GM18498 (cell line): ENCODE data around the gene CMYA5.
"Not testable (repeated sequence)": the region's sequence is repeated elsewhere in the genome, so short reads cannot be mapped to it uniquely, and the experiment has no call there.

ENCODE experiments used
- ATAC-seq: cut with Tn5 transposase; IDR thresholded peaks from one replicate; pipeline ENCODE4 v1.9.1; 2021; ENCODE audit warnings: mild to moderate bottlenecking, moderate library complexity; ENCODE audit not compliant: unreplicated experiment

The CMYA5 gene

DNA sequence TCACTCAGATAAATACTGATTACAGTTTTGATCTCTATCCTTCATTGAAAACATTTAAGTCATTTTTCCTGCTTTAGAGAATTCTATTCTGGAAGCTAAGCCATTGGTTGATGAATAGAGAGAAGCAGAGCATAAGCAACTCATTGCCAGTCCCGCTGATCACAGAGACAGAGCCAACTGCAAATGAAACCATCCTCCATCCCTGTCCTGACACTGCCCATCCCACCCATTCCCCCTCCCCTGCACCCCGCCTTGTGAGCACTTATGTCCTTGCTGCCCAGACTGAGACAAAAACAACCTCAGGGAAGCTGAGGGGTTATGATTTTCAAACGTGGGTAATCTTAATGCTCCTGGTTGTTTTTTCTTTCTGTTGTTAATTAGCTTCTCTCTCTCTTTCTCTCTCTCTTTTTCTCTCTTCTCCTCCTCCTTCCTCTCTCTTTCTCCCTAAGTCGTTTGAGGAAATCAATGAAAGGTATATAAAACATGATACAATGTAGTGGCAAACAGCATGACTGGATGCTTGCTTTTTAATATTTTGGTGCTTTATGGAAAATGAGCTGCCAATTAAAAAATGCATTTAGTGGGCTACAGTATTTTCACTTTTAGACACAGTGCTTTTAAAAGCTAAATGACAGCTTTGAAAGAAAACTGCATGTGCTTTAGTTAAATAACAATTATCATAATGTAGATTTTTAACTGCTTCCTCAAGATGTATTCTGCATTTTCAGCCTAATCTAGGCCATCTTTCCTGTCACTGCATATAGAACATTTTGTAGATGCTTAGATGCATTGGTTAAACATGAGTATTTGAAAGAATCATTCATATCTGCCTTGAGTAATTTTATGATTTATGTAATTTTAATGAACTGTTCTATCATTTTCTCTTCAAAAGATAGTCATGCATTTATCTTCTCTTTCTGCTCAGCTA is 57.3 kb downstream of the CMYA5 start:
- ATAC-seq, result no peak

DNA sequence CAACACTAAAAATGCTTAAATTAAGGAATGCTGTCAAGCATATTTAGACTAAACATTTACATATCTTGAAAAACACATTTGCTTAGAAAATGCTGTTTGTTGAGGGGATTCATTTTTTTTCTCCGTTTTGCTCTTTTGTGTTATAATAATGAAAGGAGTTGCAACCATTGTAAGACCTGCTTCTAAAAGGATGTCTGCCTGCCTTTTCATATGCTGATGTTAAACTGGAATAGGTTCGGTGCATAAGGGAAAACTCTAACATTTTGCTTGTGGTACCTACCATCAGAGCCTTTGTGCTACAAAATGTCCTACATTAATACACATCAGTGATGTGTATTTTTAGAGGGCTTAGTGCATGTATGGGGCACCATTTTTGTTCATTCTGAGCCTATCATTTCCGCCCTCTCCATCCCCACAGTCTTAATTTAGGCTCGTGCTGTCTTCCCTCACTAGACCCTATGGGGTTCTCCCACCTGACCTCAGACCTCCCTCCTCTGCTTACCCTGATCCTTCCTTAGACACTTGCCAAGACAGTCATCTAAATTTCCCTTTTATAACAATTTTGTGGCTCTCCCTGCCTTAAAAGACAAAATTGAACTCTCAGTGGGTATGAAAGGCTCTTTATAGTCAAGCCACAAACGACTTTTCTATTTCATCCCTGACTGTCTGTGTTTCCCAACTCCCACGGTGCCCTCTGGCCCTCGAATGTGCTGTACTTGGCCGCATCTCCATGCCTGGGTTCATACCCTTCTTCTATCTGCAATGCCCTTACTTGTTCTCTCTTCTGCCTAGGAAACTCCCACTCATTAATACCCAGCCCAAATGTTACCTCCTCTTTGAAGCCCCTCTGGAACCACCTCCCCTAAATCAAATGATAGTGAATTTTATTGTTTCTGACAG is 61.2 kb downstream of the CMYA5 start:
- no peak for ATAC-seq

DNA sequence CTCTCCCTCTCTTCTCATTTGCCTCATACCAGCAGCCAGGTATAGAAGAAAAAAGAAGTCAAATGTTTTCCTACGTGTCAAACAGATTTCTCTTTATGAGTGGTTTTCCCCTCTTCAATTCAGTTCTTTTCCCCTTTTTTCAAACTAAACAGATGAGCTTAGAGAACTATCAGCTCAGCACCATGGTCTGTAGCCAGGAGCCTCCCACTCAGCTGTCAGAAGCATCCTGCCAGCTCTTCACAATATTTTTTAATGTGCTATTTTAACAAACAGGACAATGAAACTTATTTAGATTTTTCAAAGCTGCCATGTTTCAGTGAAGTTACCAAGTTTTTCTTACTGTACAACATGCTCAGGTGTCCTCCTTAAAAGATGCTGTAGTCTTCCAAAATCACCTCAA is 63.5 kb downstream of the CMYA5 start:
- no peak for ATAC-seq

DNA sequence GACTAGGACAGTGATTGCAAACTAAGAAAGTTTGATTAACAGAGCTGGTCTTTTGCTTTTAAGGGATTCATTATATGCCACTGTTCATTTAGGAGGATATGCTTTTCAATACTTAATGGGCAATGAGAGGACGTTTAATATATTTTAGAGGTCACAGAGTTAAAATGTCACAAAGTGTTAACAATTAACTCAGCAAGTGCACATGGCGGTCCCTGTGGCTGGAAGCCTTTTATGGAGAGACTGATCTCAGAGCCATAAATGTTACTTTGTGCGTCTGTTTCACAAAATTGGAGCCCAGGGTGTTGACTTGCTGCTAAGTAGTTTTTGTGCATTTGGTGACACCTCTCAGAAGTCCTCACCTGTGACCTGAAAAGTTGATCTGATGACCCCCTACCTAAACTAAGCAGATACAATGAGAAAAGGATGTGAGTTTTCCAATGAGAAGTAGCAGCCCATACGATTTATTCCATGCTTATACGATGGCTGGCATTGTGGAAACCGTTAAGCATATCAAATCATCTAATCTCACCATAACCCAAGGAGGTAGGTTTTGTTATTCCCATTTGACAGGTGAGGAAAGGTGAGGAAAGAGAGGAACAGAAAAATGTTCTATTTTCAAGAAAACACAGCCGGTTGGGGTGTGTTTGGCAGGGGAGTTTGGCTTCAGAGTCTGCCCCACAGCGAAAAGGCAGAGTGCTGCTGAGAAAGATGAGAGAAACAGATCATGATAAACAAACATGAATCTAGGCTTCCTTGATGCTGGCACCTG is 64.4 kb downstream of the CMYA5 start:
- no peak for ATAC-seq

DNA sequence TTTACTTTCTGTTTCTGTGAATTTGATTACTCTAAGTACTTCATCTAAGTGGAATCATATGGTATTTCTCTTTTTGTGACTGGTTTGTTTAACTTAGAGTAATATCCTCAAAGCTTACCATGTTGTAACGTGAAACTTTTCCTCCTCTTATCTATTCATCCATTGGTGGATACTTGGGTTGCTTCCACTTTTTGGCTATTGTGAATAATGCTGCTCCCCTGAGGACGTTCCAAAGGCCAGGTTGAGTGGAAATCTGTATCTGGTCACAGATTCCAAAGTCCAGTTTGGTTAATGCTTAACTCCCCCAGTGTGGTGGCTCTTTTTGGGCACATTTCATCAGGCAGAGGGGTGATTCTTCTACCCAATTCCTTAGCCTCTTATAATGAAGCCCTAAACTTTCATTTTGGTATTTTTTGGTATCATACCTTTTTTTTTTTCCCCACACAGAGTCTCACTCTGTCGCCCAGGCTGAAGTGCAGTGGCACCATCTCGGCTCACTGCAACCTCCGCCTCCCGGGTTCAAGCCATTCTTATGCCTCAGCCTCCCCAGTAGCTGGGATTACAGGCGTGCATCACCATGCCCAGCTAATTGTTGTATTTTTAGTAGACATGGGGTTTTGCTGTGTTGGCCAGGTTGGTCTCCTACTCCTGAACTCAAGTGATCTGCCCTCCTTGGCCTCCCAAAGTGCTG is 65.4 kb downstream of the CMYA5 start:
- no peak for ATAC-seq

DNA sequence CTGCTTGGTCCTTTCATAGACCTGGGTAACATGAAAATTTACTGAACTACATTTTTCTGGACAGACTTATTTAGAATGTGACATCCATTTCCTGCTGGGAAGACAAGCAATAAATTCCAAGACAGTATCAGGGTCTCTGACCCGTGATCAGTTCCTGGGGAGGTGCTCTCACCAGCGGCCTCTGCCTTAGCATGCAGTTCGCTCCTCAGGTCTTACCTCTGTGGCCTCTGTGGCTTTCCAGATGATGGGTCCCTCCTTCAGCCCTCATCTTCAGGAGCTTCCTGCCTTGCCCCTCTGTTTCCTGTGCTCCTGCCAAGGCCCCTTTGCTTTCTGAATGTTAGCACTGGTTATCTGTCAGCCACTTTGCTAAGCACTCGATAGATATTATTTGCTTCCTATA is 66.4 kb downstream of the CMYA5 start:
- ATAC-seq, result no peak

DNA sequence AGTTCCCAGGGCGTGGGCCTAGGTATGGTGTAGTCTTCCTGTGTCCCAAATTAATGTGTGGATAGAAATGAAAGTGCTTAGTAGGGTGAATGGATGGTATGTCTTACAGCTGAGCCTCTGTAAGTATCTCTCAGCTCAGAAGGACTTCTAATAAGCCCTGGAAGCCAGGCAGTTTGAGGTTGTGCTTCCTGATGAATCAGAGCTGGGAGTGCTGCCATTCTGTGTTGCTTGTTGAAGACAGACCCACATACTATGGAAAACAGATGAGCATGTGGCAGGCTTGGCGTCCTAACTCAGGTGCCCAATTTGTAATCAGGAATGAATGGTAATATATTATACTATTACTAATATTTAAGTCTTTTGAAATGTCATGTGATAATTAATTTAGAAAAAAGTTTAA is 69.8 kb downstream of the CMYA5 start:
- no peak for ATAC-seq

DNA sequence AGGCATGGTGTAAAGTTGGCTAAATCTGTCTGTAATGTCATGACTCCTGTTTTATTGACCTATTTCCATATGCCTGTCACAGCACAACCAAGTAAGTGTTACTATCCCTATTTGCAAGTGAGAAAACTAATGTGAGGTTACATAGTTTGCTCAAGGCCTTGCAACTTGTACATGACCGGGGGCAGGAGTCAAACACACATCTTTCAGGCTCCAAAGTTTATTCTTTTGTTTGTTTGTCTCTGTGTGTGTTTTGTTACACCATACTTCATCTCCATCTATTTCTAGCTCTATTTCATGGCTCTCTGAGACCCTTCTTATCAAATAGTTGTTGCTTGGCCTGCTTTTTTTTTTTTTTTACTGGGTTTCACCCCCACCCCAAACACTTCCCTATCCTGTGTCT is 70.2 kb downstream of the CMYA5 start:
- no peak for ATAC-seq

DNA sequence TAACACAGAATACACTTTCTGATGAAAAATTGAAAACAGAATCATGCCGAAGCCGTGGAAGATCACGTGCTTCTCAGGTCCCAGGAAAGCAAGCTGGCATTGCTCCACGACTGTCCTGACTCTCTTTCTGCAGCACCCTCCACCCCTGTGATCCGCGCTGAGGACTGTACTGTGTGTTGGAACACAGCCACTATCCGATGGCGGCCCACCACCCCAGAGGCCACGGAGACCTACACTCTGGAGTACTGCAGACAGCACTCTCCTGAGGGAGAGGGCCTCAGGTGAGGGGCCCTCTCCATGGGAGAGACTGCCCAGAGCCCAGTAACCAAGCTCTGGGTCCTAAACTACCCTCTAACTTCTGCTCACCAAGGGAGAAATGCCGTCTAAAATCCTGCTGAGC is 73.3 kb downstream of the CMYA5 start:
- ATAC-seq, result no peak

DNA sequence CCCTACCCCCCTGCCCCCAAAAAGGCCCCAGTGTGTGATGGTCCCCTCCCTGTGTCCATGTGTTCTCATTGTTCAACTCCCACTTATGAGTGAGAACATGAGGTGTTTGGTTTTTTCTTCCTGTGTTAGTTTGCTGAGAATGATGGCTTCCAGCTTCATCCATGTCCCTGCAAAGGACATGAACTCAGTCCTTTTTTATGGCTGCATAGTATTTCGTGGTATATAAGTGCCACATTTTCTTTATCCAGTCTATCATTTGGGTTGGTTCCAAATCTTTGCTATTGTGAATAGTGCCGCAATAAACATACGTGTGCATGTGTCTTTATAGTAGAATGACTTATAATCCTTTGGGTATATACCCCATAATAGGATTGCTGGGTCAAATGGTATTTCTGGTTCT is 74.5 kb downstream of the CMYA5 start:
- ATAC-seq, result not testable (repeated sequence)

DNA sequence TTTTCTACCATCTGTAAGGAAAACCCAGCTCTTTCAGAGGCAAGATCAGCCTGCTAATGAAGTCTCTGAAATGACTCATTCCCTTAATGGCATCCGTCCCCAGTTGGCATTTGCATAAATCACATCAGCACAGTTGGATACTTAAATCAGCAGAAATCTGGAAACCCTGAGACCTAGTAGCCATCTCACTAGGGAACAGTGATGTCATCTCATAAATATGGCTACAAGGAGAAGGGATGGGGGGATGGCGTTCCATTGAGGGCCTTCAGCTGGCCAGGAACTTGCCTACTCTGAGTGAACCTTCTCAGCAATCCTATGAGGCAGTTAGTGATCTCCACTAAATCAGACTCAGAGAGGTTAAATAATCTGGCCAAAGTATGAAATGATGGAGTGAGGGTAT is 81.8 kb downstream of the CMYA5 start:
- no peak for ATAC-seq

DNA sequence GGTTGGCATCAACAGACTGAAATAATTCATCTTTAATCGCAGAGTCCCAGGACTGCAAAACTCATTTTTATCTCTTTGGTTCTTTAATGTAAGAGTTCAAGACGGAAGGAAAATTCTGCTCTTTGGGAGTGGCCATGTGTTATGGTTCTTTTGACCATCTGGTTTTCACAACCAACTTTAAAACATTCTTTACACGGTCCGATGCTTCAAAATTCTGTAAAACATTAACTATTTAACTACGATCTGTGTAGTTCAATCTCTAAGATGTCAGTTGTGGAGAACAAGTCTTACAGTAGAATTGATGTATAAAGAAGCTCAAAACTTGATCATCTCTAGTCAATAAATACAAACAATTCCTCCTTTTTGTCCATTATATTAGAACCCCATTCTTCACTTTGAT is 83.0 kb downstream of the CMYA5 start:
- no peak for ATAC-seq

DNA sequence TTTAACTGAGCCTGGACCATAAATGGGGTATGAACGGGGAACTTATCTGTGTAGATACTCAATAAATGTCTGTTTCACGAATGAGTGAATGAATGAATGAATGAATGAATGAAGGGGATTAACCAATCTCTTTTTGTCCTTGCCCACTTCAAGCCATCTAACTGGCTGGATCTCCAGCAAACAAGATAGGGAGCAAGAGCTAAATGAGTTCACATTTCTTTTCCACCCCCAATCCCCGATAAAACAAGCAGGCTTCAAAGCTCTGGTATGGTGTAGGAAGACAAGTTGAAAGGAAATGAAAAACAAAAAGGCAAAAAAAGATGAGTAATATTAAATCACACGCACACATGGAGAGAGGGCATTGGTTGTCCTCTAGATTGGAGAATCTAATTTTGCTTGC is 84.0 kb downstream of the CMYA5 start:
- ATAC-seq, result no peak

DNA sequence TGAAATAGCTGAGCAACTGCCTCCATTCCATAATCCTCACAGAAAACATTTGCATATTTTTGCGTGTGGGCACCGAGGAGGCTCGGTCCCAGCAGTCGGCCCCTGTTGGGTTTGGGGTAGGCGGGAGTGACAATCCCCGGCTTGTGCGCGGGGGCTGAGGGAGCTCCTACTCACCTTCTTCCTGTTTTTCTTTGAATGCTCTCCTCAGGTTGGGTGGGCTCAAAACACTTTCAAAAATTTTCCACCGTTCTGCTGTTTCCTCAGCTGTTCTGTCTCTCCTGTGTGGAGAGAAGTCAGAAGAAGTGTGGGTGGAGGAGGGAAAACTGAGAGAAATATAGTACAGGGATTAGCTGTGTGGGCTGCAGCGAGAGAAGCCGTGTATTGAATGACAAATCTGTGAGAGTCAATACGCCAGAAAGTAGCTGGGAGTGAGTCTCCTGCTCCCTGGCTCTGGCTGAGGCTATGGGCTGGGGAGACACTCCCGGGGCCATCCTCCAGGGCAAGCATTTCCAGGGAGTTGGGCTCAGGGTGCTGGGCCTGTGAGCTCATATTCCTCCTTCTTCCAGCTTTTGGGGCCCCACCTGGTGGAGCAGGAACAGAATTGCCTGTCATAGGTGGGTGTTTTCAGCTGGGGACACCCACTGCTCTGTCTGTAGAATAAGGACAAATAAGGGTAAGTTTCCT is 84.7 kb downstream of the CMYA5 start:
- no peak for ATAC-seq

DNA sequence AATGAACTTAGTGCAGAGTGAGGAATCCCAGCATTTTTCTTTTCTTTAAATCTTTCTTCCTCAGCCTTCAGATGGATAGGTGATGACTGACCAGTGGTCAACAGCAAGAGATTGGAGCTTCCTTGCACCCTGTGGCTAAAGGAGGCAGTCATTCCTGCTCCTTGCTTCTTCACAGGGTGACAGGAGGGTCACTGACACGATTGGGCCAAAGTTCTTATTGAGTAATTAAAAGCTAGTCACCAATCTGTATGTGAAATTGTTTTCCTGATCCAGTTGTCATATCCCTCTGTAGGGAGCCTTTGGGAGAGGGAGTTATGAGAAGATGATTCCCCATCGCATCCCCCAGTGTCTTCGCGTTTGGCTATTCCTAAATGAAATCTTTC is 85.2 kb downstream of the CMYA5 start:
- no peak for ATAC-seq

DNA sequence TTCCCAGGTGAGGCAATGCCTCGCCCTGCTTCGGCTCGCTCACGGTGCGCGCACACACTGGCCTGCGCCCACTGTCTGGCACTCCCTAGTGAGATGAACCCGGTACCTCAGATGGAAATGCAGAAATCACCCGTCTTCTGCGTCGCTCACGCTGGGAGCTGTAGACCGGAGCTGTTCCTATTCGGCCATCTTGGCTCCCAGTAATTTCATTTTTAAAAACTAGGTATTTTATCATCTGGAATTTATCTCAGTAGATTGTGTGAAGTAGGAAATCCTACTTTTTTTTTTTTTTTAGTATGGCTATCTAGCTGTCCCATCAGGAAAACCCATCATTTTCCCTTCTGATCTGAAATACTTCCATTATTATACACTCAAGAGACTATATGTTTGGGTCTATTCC is 95.1 kb downstream of the CMYA5 start:
- ATAC-seq, result not testable (repeated sequence)

DNA sequence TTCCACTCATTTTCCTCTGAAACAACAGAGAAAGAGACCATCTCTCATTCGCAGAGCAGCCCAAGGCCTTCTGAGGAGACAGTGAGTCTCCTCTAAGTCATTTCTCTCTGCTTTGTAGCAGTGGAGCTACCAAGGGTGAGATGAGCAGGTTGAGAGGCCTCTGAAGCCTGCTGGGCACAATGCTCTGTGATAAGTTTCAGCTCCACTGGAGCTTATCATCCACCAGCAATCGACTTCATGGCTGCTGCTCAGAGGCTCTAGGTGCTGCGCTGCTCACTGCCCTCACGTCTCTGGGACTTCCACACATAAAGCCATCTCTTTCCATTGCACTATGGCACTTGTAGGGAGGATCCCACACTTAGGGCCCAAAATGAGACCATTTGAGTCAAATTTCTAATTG is 96.3 kb downstream of the CMYA5 start:
- no peak for ATAC-seq

DNA sequence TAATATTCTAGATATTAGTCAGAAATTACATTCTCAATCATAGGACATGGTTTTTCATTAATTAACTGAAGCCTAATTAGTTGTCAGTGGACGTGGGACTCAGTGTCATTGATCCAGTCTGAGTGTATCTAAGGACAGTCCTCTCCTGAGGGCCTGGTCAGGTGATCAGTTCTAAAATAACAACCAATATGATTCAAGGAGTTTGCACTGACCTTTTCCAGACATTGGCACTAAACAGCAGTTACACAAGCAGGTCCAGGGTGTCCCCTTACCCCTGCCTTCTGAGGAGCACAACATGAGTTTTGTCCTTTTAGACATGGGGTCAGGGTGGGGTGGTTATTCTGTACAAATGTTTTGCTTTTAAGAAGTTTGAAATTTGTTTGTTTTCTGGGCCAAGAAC is 97.8 kb downstream of the CMYA5 start:
- no peak for ATAC-seq

DNA sequence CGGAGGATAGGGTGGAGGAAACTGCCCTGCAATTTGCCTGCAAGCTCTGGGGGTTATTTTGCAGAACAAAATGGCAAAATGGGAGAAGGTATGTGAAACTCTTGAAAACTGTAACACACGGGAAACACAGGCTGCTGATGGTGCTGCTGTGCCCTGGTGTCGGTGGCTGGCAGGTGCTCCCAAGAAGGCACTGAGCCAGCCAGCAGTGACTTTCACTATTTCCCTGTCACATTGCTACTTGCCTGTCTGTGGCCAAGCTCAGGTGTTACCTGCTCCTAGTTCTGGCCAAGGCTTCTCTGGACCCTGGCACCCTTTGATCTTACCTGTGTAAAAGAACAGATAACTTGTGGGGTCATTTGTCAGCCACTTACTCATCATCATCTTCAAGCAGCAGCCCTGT is 102.2 kb downstream of the CMYA5 start:
- no peak for ATAC-seq

DNA sequence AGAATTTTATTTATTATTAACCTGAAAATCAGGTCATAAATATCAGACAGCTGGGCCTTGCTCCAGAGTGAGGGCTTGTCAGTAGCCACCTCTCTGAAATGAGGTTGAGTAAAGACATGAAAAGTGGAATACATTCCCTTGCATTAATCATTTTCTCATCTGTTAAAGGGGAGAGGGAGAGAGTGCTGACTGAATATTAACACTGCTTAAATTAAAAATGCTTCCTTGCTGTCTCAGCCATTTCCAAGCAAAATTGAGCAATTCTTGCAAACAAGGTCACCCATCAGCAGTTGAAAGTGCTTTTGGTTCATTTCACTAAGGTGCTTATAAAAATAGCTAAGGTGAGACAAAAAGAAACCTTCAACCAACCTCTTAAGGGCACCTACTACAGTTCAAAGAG is 102.8 kb downstream of the CMYA5 start:
- ATAC-seq, result no peak
